ENCODE data around the gene TRIM47.
A peak's percentile ranks its signal among the peaks of the same experiment; 100 is the strongest.

The TRIM47 gene

GRCh38 chr17:75846692-75847613 is 31.4 kb downstream of the TRIM47 start:
- Histone ChIP-seq H3K4me1 (ENCODE audit: control insufficient read depth in 2 of 2, insufficient read depth in 2 of 2, low read length in 2 of 2) (peaks cover 18 to 35% of the 10 kb centered on the region in 2 donors), H3K27ac (ENCODE audit: low read depth in 2 of 2, low read length in 2 of 2) (peak overlapping the region; percentile 86 to 87), H3K9me3 (ENCODE audit: control insufficient read depth in 2 of 2, low read length in 2 of 2) (no peaks in the 10 kb centered on the region), H3K9ac (ENCODE audit: low read depth in 1 of 2, low read length in 2 of 2) (peak overlapping the region in 1 of 2 donors; percentile 75), H3K4me3 (ENCODE audit: low read length in 2 of 2) (no peak overlapping the region), H3K27me3 (ENCODE audit: control insufficient read depth in 2 of 2, insufficient read depth in 2 of 2, low read length in 2 of 2) (no peaks in the 10 kb centered on the region), H3K36me3 (ENCODE audit: control insufficient read depth in 2 of 2, insufficient read depth in 2 of 2, low read length in 2 of 2) (peaks cover 40 to 51% of the 10 kb centered on the region in 2 donors)

- H3K27me3 ChIP-seq (ENCODE audit: control insufficient read depth in 2 of 2, insufficient read depth in 2 of 2, low read length in 2 of 2), result no peaks in the 10 kb centered on the region
- H3K4me3 ChIP-seq (ENCODE audit: low read length in 2 of 2), result peak overlapping the region in 1 of 2 donors; percentile 15
- peaks cover 34 to 46% of the 10 kb centered on the region in 2 donors for H3K36me3 ChIP-seq (ENCODE audit: control insufficient read depth in 2 of 2, insufficient read depth in 2 of 2, low read length in 2 of 2)
- H3K4me1 ChIP-seq (ENCODE audit: control insufficient read depth in 2 of 2, insufficient read depth in 2 of 2, low read length in 2 of 2), result peaks cover 18 to 35% of the 10 kb centered on the region in 2 donors
- peak overlapping the region; percentile 86 to 87 for H3K27ac ChIP-seq (ENCODE audit: low read depth in 2 of 2, low read length in 2 of 2)
- no peaks in the 10 kb centered on the region for H3K9me3 ChIP-seq (ENCODE audit: control insufficient read depth in 2 of 2, low read length in 2 of 2)
- H3K9ac ChIP-seq (ENCODE audit: low read depth in 1 of 2, low read length in 2 of 2), result peak overlapping the region; percentile 47 to 75
Observed at GRCh38 chr17:75845933-75846691, 32.3 kb downstream of the TRIM47 start.

GRCh38 chr17:75845058-75845711 is 33.2 kb downstream of the TRIM47 start:
- H3K9ac ChIP-seq (ENCODE audit: low read depth in 1 of 2, low read length in 2 of 2), result peak overlapping the region; percentile 75 to 76
- peak overlapping the region; percentile 86 to 87 for H3K27ac ChIP-seq (ENCODE audit: low read depth in 2 of 2, low read length in 2 of 2)
- peaks cover 33 to 37% of the 10 kb centered on the region in 2 donors for H3K36me3 ChIP-seq (ENCODE audit: control insufficient read depth in 2 of 2, insufficient read depth in 2 of 2, low read length in 2 of 2)
- peaks cover 18 to 35% of the 10 kb centered on the region in 2 donors for H3K4me1 ChIP-seq (ENCODE audit: control insufficient read depth in 2 of 2, insufficient read depth in 2 of 2, low read length in 2 of 2)
- no peaks in the 10 kb centered on the region for H3K27me3 ChIP-seq (ENCODE audit: control insufficient read depth in 2 of 2, insufficient read depth in 2 of 2, low read length in 2 of 2)
- H3K9me3 ChIP-seq (ENCODE audit: control insufficient read depth in 2 of 2, low read length in 2 of 2), result no peaks in the 10 kb centered on the region
- peak overlapping the region; percentile 15 to 29 for H3K4me3 ChIP-seq (ENCODE audit: low read length in 2 of 2)

GRCh38 chr17:75844530-75845057 is 33.8 kb downstream of the TRIM47 start:
- no peaks in the 10 kb centered on the region for H3K27me3 ChIP-seq (ENCODE audit: control insufficient read depth in 2 of 2, insufficient read depth in 2 of 2, low read length in 2 of 2)
- peaks cover 29 to 33% of the 10 kb centered on the region in 2 donors for H3K36me3 ChIP-seq (ENCODE audit: control insufficient read depth in 2 of 2, insufficient read depth in 2 of 2, low read length in 2 of 2)
- peaks cover 18 to 35% of the 10 kb centered on the region in 2 donors for H3K4me1 ChIP-seq (ENCODE audit: control insufficient read depth in 2 of 2, insufficient read depth in 2 of 2, low read length in 2 of 2)
- peak overlapping the region; percentile 58 to 68 for H3K4me3 ChIP-seq (ENCODE audit: low read length in 2 of 2)
- peak overlapping the region; percentile 86 to 87 for H3K27ac ChIP-seq (ENCODE audit: low read depth in 2 of 2, low read length in 2 of 2)
- H3K9me3 ChIP-seq (ENCODE audit: control insufficient read depth in 2 of 2, low read length in 2 of 2), result no peaks in the 10 kb centered on the region
- peak overlapping the region; percentile 75 to 76 for H3K9ac ChIP-seq (ENCODE audit: low read depth in 1 of 2, low read length in 2 of 2)

GRCh38 chr17:75843577-75844529 is 34.5 kb downstream of the TRIM47 start, which contains the start of gene UNC13D:
Gene UNC13D (minus strand): TSS chr17:75844404. CDS start chr17:75844337, 67 bp downstream.
- no peaks in the 10 kb centered on the region for H3K27me3 ChIP-seq (ENCODE audit: control insufficient read depth in 2 of 2, insufficient read depth in 2 of 2, low read length in 2 of 2)
- peak within 1 kb of the TSS; percentile 86 to 87 for H3K27ac ChIP-seq (ENCODE audit: low read depth in 2 of 2, low read length in 2 of 2)
- H3K36me3 ChIP-seq (ENCODE audit: control insufficient read depth in 2 of 2, insufficient read depth in 2 of 2, low read length in 2 of 2), result peaks cover 22 to 25% of the 10 kb centered on the region in 2 donors
- H3K4me1 ChIP-seq (ENCODE audit: control insufficient read depth in 2 of 2, insufficient read depth in 2 of 2, low read length in 2 of 2), result peaks cover 18 to 35% of the 10 kb centered on the region in 2 donors
- H3K4me3 ChIP-seq (ENCODE audit: low read length in 2 of 2), result peak within 1 kb of the TSS; percentile 58 to 68
- H3K9me3 ChIP-seq (ENCODE audit: control insufficient read depth in 2 of 2, low read length in 2 of 2), result no peaks in the 10 kb centered on the region
- H3K9ac ChIP-seq (ENCODE audit: low read depth in 1 of 2, low read length in 2 of 2), result peak within 1 kb of the TSS; percentile 75 to 76

GRCh38 chr17:75842963-75843576 is 35.3 kb downstream of the TRIM47 start:
- Histone ChIP-seq H3K27ac (ENCODE audit: low read depth in 2 of 2, low read length in 2 of 2) (peak overlapping the region; percentile 86 to 87), H3K4me3 (ENCODE audit: low read length in 2 of 2) (peak overlapping the region; percentile 4 to 68), H3K9me3 (ENCODE audit: control insufficient read depth in 2 of 2, low read length in 2 of 2) (no peaks in the 10 kb centered on the region), H3K4me1 (ENCODE audit: control insufficient read depth in 2 of 2, insufficient read depth in 2 of 2, low read length in 2 of 2) (peaks cover 18 to 35% of the 10 kb centered on the region in 2 donors), H3K27me3 (ENCODE audit: control insufficient read depth in 2 of 2, insufficient read depth in 2 of 2, low read length in 2 of 2) (no peaks in the 10 kb centered on the region), H3K9ac (ENCODE audit: low read depth in 1 of 2, low read length in 2 of 2) (peak overlapping the region; percentile 56 to 65), H3K36me3 (ENCODE audit: control insufficient read depth in 2 of 2, insufficient read depth in 2 of 2, low read length in 2 of 2) (peaks cover 17 to 20% of the 10 kb centered on the region in 2 donors)

- no peaks in the 10 kb centered on the region for H3K9me3 ChIP-seq (ENCODE audit: control insufficient read depth in 2 of 2, low read length in 2 of 2)
- no peak overlapping the region for H3K4me3 ChIP-seq (ENCODE audit: low read length in 2 of 2)
- H3K36me3 ChIP-seq (ENCODE audit: control insufficient read depth in 2 of 2, insufficient read depth in 2 of 2, low read length in 2 of 2), result peaks cover 12 to 14% of the 10 kb centered on the region in 2 donors
- H3K4me1 ChIP-seq (ENCODE audit: control insufficient read depth in 2 of 2, insufficient read depth in 2 of 2, low read length in 2 of 2), result peaks cover 18 to 34% of the 10 kb centered on the region in 2 donors
- no peaks in the 10 kb centered on the region for H3K27me3 ChIP-seq (ENCODE audit: control insufficient read depth in 2 of 2, insufficient read depth in 2 of 2, low read length in 2 of 2)
- H3K27ac ChIP-seq (ENCODE audit: low read depth in 2 of 2, low read length in 2 of 2), result no peak overlapping the region
- no peak overlapping the region for H3K9ac ChIP-seq (ENCODE audit: low read depth in 1 of 2, low read length in 2 of 2)
Observed at GRCh38 chr17:75842411-75842810, 36.0 kb downstream of the TRIM47 start.

GRCh38 chr17:75840799-75841164 is 37.6 kb downstream of the TRIM47 start:
- no peak overlapping the region for H3K4me3 ChIP-seq (ENCODE audit: low read length in 2 of 2)
- H3K36me3 ChIP-seq (ENCODE audit: control insufficient read depth in 2 of 2, insufficient read depth in 2 of 2, low read length in 2 of 2), result peaks cover 3 to 4% of the 10 kb centered on the region in 2 donors
- no peak overlapping the region for H3K9ac ChIP-seq (ENCODE audit: low read depth in 1 of 2, low read length in 2 of 2)
- H3K9me3 ChIP-seq (ENCODE audit: control insufficient read depth in 2 of 2, low read length in 2 of 2), result no peaks in the 10 kb centered on the region
- H3K27me3 ChIP-seq (ENCODE audit: control insufficient read depth in 2 of 2, insufficient read depth in 2 of 2, low read length in 2 of 2), result no peaks in the 10 kb centered on the region
- peaks cover 13 to 19% of the 10 kb centered on the region in 2 donors for H3K4me1 ChIP-seq (ENCODE audit: control insufficient read depth in 2 of 2, insufficient read depth in 2 of 2, low read length in 2 of 2)
- no peak overlapping the region for H3K27ac ChIP-seq (ENCODE audit: low read depth in 2 of 2, low read length in 2 of 2)

All from mucosa of rectum (tissue), 2 donors.